Chondrocyte (in vitro differentiated cells): ENCODE measurements around the gene GPRC5C. TPM values are rescaled to one million over a fixed set of nuclear protein-coding genes. Genes with fewer than 3 reads are reported as not detected.

Experiments
- DNase-seq: peaks from one replicate; pipeline ENCODE4 v3.0.0; 2021; ENCODE audit warnings: mixed read lengths, low spot score
- H3K27ac Mint-ChIP-seq: one replicate; pipeline ENCODE4 v1.8.0; 2021; ENCODE audit warnings: mild to moderate bottlenecking, moderate library complexity, mixed read lengths; ENCODE audit not compliant: unreplicated experiment
- H3K27me3 Mint-ChIP-seq: 2 replicates; pipeline ENCODE4 v1.8.0; 2021; ENCODE audit warnings: low read depth, mixed read lengths
- H3K36me3 Mint-ChIP-seq: 2 replicates; pipeline ENCODE4 v1.8.0; 2021; ENCODE audit warnings: low read depth, mixed read lengths
- H3K4me1 Mint-ChIP-seq: 2 replicates; pipeline ENCODE4 v1.8.0; 2021; ENCODE audit warnings: low read depth, mild to moderate bottlenecking, mixed read lengths
- H3K4me3 Mint-ChIP-seq: one replicate; pipeline ENCODE4 v1.8.0; 2021; ENCODE audit warnings: mild to moderate bottlenecking, moderate library complexity, mixed read lengths; ENCODE audit not compliant: unreplicated experiment
- H3K9me3 Mint-ChIP-seq: 2 replicates; pipeline ENCODE4 v1.8.0; 2021; ENCODE audit warnings: low read depth, mixed read lengths
- CTCF ChIP-seq: fragments of 200-600 bp; sonication (generic); IDR thresholded peaks from 2 replicates; pipeline ENCODE4 v1.5.0; 2021; ENCODE audit warnings: antibody characterized with exemption, mild to moderate bottlenecking, moderate library complexity
- total RNA-seq: library from RNA; stranded (reverse); gene quantifications from 3 replicates; pipeline ENCODE4 v1.2.1, GENCODE V29; 2021

The GPRC5C gene
- total RNA-seq, 1 donor from 2014 or later: 47.8 TPM

DNA sequence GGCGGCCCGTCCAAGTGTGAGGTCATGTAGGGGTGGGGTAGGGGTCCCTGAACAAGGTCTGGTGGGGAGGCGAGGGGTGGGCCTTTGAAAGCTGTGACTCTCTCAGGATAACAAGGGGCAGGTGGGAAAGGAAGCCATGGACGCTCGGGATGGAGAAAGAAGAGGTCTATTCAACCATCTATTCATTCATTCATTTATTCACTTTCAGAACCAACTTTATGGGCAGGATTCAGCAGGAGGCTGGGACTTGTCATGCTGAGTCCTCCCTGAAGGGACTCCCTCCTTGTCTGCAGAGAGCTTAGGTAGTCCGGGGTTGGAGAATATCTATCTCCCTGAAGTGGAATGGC, 25.9 kb downstream of the GPRC5C start:
- no peaks in the 10 kb centered on the region for H3K36me3 Mint-ChIP-seq
- TF ChIP-seq CTCF: peak; percentile 53
- H3K4me3 Mint-ChIP-seq: no peak overlapping the region
- peaks cover 22% of the 10 kb centered on the region for H3K27me3 Mint-ChIP-seq
- DNase-seq: no peak
- peaks cover 20% of the 10 kb centered on the region for H3K4me1 Mint-ChIP-seq
- no peaks in the 10 kb centered on the region for H3K9me3 Mint-ChIP-seq
- H3K27ac Mint-ChIP-seq: no peak overlapping the region

DNA sequence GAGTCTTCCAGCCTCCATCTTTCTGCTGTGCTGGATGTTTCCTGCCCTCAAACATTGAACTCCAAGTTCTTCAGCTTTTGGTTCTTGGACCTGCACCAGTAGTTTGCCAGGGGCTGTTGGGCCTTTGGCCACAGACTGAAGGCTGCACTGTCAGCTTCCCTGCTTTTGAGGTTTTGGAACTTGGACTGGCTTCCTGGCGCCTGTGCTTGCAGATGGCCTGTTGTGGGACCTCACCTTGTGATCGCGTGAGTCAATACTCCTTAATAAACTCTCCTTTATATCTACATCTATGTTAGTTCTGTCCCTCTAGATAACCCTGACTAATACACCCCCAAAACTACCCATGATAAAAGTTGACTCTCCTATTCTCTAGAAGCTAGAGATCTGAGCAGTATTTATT, 26.9 kb downstream of the GPRC5C start:
- Mint-ChIP-seq H3K27me3 (peaks cover 22% of the 10 kb centered on the region), H3K27ac (no peak overlapping the region), H3K36me3 (no peaks in the 10 kb centered on the region), H3K9me3 (no peaks in the 10 kb centered on the region), H3K4me3 (no peak overlapping the region), H3K4me1 (peaks cover 13% of the 10 kb centered on the region)
- DNase-seq: no peak
- TF ChIP-seq CTCF: no peak

DNA sequence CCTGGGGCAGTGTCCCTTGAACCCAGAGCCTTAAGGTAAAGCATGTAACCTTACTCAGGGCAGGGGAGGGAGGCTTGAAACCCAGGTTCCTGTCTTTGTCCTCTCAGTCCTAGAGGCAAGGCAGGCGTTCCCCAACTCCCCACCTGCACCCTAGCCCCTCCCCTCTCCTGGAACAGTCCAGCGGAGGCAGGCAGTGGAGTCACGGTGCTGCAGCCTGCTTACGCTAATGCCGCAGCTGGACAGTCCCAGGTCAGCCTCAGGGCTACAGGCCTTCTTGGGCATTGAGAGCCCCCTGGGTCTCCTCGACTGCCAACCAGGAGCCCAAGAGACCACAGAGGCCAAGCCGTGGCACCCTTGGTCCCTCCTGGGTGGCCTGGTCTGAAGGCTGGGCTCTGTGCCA, 27.7 kb downstream of the GPRC5C start:
- Mint-ChIP-seq H3K9me3 (no peaks in the 10 kb centered on the region), H3K4me1 (peaks cover 9% of the 10 kb centered on the region), H3K27ac (no peak overlapping the region), H3K4me3 (no peak overlapping the region), H3K36me3 (no peaks in the 10 kb centered on the region), H3K27me3 (peaks cover 22% of the 10 kb centered on the region)
- DNase-seq: no peak
- no peak for TF ChIP-seq CTCF

DNA sequence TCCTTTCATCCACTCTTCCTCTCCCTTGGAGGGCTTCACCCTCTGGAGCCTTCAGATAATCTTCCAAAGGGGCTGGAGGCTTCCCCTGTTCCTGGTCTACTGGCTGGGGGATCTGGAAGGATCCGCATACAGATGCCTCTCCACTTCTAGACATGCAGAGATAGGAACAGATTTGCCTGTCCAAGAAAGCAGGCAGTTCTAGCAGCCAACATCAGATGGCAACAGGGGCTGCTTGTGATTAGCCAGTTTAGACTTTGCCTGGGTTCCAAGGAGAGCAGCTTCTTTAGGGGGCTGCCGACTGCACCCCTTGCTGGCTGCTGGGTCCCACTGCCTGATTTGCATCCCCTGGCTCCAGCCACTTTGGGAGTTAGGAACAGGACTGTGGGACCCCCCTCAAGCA, 28.4 kb downstream of the GPRC5C start:
- Mint-ChIP-seq H3K4me1 (peaks cover 3% of the 10 kb centered on the region), H3K36me3 (no peaks in the 10 kb centered on the region), H3K27me3 (peaks cover 22% of the 10 kb centered on the region), H3K27ac (no peak overlapping the region), H3K4me3 (no peak overlapping the region), H3K9me3 (no peaks in the 10 kb centered on the region)
- no peak for TF ChIP-seq CTCF
- DNase-seq: no peak

- H3K9me3 Mint-ChIP-seq: no peaks in the 10 kb centered on the region
- H3K36me3 Mint-ChIP-seq: no peaks in the 10 kb centered on the region
- no peak for TF ChIP-seq CTCF
- no peak overlapping the region for H3K27ac Mint-ChIP-seq
- no peak overlapping the region for H3K4me3 Mint-ChIP-seq
- H3K27me3 Mint-ChIP-seq: peaks cover 22% of the 10 kb centered on the region
- no peak for DNase-seq
- H3K4me1 Mint-ChIP-seq: peaks cover 3% of the 10 kb centered on the region
Observed at GRCh38 chr17:74460996-74461395, 29.1 kb downstream of the GPRC5C start.
